GM21390 (cell line): ENCODE measurements around the gene CHSY3.

ENCODE experiments used
- ATAC-seq: cut with Tn5 transposase; IDR thresholded peaks from one replicate; pipeline ENCODE4 v1.9.1; 2021; ENCODE audit not compliant: unreplicated experiment

The CHSY3 gene

DNA sequence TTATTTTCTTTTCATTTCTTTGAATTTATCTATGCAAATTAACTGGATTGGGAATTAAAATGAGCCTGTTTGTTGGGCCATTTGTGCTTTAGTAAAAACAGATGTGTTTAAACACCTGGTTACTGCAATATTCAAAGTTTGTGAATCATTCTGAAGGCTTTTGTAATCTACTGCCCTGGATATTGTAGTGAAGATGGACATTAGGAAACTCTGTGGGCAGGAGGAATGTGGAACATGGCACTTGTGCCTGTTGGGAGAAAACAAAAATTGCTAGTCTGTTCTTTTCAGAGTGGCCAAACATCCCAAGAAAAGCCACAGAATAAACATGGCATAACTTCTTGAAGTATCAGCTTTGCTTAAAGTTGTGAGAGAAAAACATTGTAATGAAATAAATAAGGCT is 40.8 kb downstream of the CHSY3 start:
- ATAC-seq = no peak

DNA sequence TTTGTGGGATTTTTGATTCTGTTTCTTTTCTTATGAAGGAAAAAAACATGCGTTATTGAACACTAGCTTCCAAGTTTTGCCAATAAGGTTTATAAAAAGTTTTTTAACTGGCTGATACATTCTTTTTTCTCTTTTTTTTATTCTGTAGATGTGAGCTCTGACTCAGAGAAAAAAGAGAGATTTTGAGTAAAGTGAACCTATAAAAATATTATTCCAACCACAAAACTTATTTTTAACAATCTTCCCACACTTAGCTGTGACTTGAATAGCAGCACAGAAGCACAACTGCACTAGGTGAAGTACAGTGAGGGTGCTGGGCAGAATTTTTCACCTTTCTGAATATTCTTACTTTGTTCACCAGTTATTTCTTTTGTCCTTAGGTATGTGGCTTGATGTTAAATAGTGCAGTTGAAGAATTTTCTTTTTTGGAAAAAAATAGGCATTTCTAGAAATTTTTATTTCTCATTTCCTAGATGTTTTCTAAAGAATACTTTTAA is 41.6 kb downstream of the CHSY3 start:
- ATAC-seq = no peak

DNA sequence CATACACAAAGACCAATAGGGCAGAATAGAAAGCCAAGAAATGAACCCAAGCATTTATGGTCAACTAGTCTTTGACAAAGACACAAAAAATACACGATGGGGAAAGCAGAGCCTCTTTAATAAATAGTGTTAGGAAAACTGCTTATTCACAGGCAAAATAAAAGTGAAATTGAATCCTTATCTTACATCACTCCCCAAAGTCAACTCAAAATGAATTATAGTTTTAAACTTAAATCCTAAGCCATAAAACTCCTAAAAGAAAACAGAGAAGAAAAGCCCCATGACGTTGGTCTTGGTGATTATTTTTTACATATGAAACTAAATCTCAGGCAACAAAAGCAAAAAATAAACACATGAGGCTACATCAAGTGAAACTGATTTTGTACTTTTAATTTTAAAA is 46.8 kb downstream of the CHSY3 start:
- no peak for ATAC-seq

DNA sequence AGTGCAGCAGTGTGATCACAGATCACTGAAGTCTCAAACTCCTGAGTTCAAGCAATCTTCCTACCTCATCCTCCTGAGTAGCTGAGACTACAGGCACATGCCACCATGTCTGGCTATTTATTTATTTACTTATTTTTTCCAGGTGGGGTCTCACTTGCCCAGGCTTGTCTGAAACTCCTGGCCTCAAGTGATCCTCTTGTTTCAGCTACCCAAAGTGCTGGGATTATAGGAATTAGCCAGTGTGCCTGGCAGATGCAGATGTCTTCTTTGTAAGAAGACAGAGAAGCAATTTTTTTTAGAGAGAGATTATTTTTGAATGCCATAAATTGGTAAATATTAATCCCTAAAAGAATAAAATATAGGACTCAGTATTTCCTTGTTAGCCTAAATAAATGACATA is 54.3 kb downstream of the CHSY3 start:
- ATAC-seq = no peak

DNA sequence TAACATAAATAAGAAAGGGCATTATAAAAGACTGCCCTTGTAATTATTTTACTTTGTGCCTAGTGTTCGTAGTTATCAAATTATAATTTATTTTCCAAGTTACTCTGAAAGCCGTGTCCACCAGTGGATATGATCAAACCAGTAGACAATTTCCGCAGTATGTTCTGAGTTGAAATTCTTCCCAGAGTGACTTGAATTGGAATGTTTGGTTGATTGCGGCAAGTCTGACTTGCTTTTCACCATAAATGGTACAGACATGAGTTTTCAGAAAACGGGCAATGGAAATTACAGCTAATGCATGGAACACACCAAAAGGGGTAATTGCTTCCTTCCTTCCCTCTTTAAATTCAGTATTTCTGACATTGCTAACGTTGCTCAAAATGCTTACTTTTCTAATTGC is 56.6 kb downstream of the CHSY3 start:
- no peak for ATAC-seq

DNA sequence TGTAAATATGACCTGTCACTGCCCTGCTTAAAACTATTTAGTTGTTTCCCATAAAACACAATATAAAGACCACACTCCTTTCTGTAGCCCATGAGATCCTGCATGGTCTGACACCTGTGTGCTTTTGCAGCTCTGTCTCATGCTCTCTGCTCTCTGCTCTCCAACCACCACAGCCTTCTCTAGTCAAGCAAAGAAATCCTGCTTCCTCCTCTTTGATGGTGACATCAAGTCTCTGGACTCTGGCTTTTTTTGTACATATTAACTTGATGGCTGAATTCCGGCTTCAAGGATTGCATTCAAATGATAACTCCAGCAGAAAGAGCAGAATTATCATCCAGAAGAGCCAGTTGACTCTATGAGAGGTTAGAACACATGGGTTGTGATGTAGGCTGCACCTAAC is 58.2 kb downstream of the CHSY3 start:
- ATAC-seq = no peak

DNA sequence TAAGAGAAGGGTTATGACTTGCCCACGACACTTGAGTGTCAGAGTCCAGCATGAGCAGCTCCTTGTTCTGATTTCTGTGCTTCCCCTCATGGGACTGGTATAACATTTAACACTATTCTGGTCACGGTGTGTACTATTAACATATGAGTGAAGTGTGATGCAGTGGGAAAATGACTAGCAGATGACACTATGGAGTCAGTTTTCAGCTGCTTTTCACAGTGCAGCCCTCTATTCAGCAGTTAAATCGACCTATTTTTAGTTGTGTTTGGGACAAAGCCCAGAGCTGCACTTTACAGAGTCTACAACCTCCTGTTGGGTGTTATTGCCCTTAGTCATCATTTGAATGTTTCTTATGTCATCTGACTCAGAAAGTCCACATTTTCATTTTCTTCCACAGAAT is 59.1 kb downstream of the CHSY3 start:
- no peak for ATAC-seq

DNA sequence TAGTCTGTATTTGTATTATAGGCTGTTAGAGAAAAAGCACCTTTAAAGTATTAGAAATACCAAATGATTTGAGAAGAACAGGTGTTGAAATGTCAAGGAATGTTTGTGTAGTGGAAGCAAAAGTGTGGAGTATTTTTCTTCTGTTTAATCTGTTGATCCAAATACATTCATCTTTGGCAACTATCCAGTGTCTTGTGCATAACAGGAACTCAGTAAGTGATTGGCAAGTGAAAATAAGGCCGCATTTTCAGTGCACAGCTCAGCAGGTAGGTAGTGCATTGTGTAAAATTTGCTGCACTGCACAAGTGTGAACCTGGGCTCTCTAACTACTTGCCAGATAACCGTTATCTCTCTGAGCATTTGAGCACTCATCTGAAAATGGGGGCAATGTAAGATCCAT is 61.8 kb downstream of the CHSY3 start:
- no peak for ATAC-seq

DNA sequence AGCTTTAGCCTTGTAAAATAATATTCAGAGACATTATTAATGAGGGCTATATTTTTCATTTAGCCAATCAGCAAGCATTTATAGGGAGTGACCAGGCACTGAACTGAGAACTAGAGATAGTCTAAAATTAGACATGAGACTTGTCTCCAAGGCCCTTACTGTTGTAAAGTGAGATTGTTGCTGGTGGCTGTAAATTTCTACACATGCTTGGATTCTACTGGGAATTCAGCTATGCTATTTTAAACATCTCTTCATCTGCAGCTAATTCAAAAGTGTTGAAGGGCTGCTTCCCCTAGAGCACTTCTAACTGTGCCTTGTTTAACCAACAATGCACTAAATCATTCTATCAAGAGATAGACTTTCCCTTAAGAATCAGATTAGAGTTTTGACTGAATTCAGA is 67.4 kb downstream of the CHSY3 start:
- ATAC-seq = no peak

DNA sequence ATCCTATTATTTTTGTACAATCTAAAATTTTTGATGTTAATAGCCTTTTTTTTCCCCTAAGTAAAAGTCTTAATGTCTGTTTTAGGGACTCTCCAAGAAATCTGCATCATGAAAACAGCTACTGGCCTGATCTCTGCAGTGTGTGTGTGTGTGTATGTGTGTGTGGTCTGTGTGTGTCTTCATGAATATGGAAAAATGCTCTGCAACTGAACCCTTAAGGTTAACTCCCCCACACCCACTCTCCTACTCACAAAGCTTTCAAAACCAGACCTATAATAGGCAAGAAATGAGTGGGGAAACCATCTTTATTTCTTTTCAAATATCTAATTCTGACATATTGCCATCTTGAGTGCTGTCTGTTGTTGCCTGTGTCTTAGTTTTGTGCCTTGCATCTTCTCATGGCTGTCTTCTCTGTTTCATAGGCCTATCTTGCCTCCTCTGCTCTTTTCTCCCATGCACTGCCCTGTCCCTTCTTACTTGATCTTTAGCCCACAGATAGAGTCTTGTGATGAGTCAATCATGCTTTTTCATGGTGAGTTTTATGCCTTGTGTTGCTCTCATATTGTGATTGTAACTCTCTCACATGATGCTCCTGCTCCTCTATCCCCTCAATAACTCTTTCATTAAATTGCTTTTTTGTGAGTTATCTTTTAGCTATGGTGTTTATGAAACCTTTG is 68.3 kb downstream of the CHSY3 start:
- ATAC-seq = no peak

DNA sequence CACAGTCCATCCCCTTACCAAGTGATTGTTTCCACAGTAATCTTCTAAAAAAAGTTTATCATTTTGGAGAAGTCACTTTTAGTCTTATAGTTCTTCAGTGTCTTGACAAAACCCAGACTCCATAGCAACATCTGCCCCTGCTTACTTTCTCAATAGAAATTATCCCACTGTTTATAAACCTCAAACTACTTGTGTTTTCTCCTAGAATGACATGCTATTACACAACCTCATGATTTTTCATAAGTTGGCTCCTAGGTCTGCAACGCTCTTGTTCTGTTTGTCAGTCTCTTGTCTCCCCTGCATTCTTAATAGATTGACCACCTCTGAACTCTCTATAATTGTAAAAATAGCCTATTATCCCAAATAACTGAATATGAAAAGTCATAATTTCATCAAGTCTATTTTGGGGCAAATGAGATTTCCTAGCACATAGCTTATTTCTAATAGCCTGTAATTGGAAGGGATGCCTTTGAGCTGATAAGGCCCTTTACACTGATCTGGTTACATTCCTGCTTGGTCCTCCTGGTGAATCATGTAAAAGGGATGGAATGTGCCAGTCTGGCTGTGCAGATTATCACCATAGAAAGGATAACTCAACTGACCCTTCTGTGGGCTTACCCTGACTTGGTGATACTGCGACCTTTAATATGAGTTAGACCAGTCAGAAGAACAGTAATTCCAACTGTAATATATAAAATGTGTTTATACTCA is 69.6 kb downstream of the CHSY3 start:
- no peak for ATAC-seq

DNA sequence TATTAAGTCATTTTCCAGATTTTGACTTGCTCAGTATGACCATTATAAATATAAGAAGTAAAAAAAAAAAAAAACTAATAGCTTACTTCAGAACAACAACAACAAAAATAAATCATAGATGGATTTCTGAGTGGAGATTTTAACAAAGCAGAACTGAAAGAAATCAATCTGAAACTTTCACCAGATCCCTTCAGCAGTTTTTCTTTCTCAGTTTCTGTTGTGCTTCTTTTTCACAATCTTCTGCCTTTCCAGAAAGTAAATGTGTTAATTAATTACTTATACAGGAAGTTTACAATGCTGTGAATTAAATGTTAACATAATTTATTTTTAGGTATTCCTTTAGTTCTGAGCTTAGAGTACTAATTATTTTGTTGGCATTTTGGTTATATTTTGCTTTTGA is 73.5 kb downstream of the CHSY3 start:
- peak; percentile 90 for ATAC-seq

DNA sequence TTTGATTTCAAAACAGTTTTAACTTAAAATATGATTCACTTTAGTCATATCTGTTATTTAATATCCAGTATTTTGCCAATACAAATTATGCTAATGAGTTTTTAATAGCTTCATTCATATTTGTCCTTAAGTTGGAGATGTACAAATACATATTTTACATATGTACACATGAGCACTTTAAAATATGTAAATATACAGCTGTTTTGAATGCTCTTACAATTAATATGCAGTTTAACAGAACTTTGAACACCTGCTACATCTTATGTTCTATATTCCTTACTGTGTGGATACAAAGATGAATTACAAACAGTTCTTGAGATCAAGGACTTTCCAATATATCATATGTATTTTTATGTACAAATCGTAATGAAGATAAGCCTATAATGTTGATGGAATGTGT is 74.0 kb downstream of the CHSY3 start:
- no peak for ATAC-seq

DNA sequence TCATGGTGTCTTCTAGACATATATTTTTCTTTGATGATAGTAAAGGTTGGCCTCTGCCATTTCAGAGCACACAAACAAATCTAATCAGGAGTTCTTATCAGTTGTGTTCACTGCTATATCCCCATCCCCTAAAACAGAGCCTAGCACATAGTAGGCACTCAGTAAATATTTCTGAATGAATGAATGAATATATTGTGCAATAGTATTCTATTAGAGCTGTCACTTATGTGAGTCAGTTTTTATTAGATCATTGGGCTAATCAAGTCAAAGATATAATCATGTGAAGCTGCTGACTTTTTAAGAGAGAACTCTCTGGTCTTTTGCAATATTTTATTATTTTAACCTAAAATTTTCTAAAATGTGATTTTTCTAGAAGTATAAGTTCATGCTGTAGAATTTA is 84.2 kb downstream of the CHSY3 start:
- no peak for ATAC-seq

DNA sequence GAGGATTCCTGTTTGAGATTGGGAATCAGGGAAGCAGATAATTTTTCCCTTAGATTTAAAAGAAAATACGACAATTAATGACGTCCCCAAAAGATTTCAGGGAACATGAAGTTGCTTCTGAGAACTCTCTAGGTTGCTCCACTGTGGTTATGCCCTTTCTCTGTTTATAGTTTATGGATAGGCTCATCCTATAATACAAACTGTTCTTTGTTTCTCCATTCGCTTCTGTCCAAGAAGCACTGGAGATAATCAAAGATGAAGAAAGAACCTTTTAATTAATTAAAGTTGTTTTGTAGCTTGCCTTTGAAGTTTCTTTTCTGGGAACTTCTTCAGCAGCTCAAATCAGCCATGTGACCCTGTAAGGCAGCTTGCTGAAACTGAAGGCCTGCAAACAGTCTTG is 87.5 kb downstream of the CHSY3 start:
- ATAC-seq = no peak

DNA sequence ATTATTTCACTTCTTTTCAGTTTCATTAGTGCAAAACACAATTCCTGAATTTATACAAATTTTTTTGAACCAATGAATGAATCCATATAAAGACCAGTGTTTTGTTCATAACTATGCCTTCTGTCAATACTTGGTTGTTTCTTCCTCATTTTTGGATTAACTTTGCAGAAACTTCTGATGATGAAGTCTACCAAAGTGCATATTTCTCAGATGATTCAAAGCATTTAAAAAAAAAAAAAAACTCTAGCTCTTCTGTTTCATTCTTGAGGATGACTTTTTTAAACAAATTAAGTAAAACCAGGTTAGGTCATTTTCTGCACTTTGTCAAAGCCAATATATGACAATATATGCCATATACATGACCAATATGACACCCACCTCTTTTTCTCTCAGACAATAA is 92.6 kb downstream of the CHSY3 start:
- ATAC-seq = no peak

DNA sequence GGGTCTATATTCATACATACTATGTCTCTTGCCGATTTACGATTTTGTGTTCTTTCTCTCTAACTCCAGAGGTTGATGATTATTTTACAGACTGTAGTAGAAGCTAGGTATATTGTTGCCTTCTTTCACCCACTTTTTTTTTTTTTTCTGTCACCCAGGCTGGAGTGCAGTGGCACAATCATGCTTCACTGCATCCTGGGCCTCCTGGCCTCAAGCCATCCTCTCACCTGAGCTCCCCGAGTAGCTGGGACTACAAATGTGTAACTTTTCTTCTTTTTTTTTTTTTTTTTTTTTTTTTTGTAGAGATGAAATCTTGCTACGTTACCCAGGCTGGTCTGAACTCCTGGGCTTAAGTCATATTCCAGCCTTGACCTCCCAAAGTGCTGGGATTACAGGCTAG is 96.2 kb downstream of the CHSY3 start:
- ATAC-seq = no peak

DNA sequence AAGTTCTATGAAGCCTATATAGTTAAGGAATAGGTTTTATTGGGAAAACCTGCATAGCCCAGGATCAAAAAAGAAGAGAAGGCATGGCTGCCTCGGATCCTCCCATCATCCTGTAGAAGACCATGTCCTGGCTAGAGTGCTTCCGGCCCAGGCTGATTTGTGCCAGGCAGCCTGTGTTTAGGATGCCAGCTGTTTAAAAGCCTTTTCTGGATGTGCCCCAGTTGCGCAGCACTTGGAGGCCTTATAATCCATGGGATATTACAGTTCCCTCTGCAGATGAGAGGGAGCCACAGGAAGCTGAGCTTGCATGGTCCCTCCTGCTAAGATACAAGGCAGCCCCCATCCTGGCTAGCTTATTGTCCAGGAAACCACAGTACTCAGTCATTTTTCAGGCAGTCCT is 97.9 kb downstream of the CHSY3 start:
- no peak for ATAC-seq

DNA sequence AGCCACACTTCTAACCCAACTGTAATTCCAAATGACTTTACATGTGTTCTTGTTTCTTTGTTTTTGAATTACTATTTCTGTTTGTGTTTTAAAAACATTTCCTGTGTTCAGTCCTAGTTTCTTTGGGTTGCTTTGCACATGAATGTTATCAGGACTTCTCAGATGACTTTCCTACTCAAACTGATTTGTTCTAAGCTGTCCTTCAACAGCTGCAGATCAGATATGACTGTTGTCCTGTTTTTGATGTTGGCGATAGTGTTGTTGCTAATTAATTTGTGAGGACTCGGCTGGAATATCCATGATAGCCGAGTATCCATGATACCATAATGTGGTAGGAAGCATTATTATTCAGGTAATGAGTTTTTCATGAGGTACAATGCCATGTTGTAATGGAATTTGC is 98.6 kb downstream of the CHSY3 start:
- ATAC-seq = no peak

DNA sequence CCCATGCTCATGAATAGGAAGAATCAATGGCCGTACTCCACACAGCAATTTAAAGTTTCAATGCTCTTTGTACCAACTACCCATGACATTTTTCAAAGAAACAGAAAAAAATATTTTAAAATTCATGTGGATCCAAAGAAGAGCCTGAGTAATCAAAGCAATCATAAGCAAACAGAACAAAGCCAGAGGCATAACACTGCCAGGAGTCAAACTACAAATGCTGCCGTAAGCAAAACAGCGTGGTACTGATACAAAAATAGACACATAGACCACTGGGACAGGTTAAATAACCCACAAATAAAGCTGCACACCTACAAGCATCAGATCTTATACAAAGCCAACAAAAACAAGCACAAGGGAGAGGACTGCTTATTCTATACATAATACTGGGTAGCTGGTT is 107.7 kb downstream of the CHSY3 start:
- ATAC-seq = no peak

DNA sequence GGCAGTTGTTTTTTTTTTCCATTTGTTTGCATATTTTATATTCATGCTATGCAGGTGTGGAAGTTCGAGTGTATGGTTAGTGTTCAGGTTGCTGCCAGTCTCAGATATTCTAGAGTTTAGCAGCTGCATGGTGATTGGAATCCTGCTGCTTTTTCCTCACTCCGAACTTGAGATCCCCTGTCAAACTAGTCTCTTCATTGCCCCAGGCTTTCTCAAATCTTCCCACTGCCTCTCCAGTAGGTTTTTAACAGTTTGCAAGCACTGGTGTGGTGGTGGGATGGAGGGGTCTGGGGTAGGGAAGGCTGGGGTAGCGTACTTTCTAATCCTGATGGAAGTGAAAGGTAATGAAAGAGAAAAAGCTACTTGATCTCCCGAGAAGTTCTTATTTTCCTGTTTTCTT is 112.9 kb downstream of the CHSY3 start:
- ATAC-seq = no peak

DNA sequence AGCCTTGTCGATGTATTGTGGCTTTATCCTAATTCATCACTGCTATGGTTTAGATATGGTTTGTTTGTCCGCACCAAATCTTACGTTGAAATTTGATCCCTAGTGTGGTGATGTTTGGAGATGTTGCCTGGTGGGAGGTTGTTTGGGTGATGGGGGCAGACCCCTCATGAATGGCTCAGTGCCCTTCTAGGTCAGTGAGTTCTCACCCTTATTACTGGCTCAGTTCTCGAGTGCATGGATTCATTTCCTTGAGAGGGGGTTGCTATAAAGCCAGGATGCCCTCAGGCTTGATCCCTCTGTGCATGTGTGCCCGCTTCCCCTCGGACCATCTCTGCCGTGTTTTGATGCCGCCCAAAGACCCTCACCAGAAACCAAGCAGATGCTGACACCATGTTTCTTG is 114.4 kb downstream of the CHSY3 start:
- ATAC-seq = no peak

DNA sequence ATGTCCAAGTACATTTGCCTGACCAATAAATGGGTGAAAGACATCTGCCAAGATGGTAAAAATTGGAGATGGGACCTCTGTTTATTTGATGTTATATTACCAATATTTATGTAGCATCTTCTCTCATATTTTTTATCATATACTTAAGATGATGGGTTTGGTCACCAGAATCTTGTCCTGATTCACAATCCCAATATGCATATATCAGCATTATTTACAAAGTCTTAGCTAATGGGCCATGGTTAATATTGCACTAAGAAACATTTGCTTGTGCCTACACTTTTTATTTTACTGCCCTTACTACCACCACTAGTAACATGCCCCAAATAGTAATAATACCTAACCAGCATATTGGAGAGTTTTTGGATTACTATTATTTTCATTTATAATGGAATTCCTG is 116.7 kb downstream of the CHSY3 start:
- ATAC-seq = no peak
